Cardiac muscle cell (in vitro differentiated cells and primary cell): Measurements from ENCODE around the gene ZNF23. TPM values are rescaled to one million over a fixed set of nuclear protein-coding genes. Genes with fewer than 3 reads are reported as not detected.

Experiments used
- DNase-seq, 2 donors: peaks; one replicate each; pipeline versions ENCODE4 v3.0.0 to v3.0.0-alpha.2; 2010 to 2017; ENCODE audit warnings: low read depth in 1 of 2, low spot score in 1 of 2
- H3K27ac ChIP-seq: fragments of 200-600 bp; sonication (generic); 2 replicates; pipeline ENCODE4 v1.5.1; 2016
- H3K27me3 ChIP-seq: fragments of 200-600 bp; sonication (generic); 2 replicates; pipeline ENCODE4 v1.6.0; 2016; ENCODE audit warnings: control low read depth
- H3K36me3 ChIP-seq: fragments of 200-600 bp; sonication (generic); 2 replicates; pipeline ENCODE4 v1.5.1; 2016; ENCODE audit warnings: control low read depth
- H3K4me1 ChIP-seq: fragments of 200-600 bp; sonication (generic); 2 replicates; pipeline ENCODE4 v1.8.1; 2017; ENCODE audit warnings: low read depth, mild to moderate bottlenecking, mixed run types
- H3K4me3 ChIP-seq: fragments of 200-600 bp; sonication (generic); 2 replicates; pipeline ENCODE4 v1.5.1; 2016; ENCODE audit warnings: mild to moderate bottlenecking
- H3K9me3 ChIP-seq: fragments of 200-600 bp; sonication (generic); 2 replicates; pipeline ENCODE4 v1.5.1; 2017; ENCODE audit warnings: low read depth, mild to moderate bottlenecking, control low read depth
- polyA plus RNA-seq: library from polyadenylated mRNA; unstranded; fragments of >200 nt; fragmentation: Nextera tagmentation; extraction: Ambion mirVana; gene quantifications from 2 replicates; pipeline ENCODE4 v1.2.1, GENCODE V29; 2016
- total RNA-seq: library from RNA; depleted of rRNA; stranded (reverse); fragments of >200 nt; gene quantifications from 2 replicates; pipeline ENCODE4 v1.2.3, GENCODE V29; 2016
- TF ChIP-seq, protein P1 (sequence below): IDR thresholded peaks from 2 replicates; pipeline ENCODE4 v1.5.1; 2012; ENCODE audit warnings: low read depth, mild to moderate bottlenecking, low read length

Gene ZNF23
- total and polyA plus RNA-seq, 2 experiments from 2014 or later = 8.0 to 8.5 TPM

GRCh38 chr16:71399801-71400563 lies 62.1 kb downstream of the ZNF23 start:
- DNase-seq = peak in 1 of 2 donors; percentile 10
- Histone ChIP-seq H3K36me3 (no peaks in the 10 kb centered on the region), H3K27ac (no peak overlapping the region), H3K9me3 (no peaks in the 10 kb centered on the region), H3K4me3 (no peak overlapping the region), H3K27me3 (no peaks in the 10 kb centered on the region), H3K4me1 (no peaks in the 10 kb centered on the region)
- TF ChIP-seq, protein P1, sequence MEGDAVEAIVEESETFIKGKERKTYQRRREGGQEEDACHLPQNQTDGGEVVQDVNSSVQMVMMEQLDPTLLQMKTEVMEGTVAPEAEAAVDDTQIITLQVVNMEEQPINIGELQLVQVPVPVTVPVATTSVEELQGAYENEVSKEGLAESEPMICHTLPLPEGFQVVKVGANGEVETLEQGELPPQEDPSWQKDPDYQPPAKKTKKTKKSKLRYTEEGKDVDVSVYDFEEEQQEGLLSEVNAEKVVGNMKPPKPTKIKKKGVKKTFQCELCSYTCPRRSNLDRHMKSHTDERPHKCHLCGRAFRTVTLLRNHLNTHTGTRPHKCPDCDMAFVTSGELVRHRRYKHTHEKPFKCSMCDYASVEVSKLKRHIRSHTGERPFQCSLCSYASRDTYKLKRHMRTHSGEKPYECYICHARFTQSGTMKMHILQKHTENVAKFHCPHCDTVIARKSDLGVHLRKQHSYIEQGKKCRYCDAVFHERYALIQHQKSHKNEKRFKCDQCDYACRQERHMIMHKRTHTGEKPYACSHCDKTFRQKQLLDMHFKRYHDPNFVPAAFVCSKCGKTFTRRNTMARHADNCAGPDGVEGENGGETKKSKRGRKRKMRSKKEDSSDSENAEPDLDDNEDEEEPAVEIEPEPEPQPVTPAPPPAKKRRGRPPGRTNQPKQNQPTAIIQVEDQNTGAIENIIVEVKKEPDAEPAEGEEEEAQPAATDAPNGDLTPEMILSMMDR = no peak

Other genes with a start within 250 kb of the ZNF23 start
- gene HYDIN, start 231.5 kb downstream of the ZNF23 start, total RNA-seq = 0.95 and 2.0 TPM in 2 replicates
- 1.7 and 1.8 TPM in 2 replicates for gene HYDIN, start 231.5 kb downstream of the ZNF23 start, polyA plus RNA-seq
- gene CMTR2, start 172.8 kb downstream of the ZNF23 start, total RNA-seq = 21.5 and 38.6 TPM in 2 replicates
- 13.9 and 20.4 TPM in 2 replicates for gene CMTR2, start 172.8 kb downstream of the ZNF23 start, polyA plus RNA-seq
- 0.36 and 1.3 TPM in 2 replicates for gene CALB2, start 103.5 kb downstream of the ZNF23 start, total RNA-seq
- gene CALB2, start 103.5 kb downstream of the ZNF23 start, polyA plus RNA-seq = 0.34 and 0.45 TPM in 2 replicates
- not detected in 2 replicates for gene TLE7, start 20.2 kb downstream of the ZNF23 start, total RNA-seq
- gene TLE7, start 20.2 kb downstream of the ZNF23 start, polyA plus RNA-seq = not detected in 2 replicates
- gene ZNF19, start 27.1 kb upstream of the ZNF23 start, total RNA-seq = 2.0 and 7.0 TPM in 2 replicates
- 4.5 and 6.1 TPM in 2 replicates for gene ZNF19, start 27.1 kb upstream of the ZNF23 start, polyA plus RNA-seq
- gene CHST4, start 64.2 kb upstream of the ZNF23 start, total RNA-seq = 0.63 TPM in 1 of 2 replicates, not detected in the other
- not detected in 2 replicates for gene CHST4, start 64.2 kb upstream of the ZNF23 start, polyA plus RNA-seq
- not detected in 2 replicates for gene TAT, start 114.8 kb upstream of the ZNF23 start, total RNA-seq
- gene TAT, start 114.8 kb upstream of the ZNF23 start, polyA plus RNA-seq = 0.04 TPM in 2 replicates
- not detected in 2 replicates for gene MARVELD3, start 163.9 kb upstream of the ZNF23 start, total RNA-seq
- gene MARVELD3, start 163.9 kb upstream of the ZNF23 start, polyA plus RNA-seq = 0.44 and 0.51 TPM in 2 replicates